Neural progenitor cell (in vitro differentiated cells): ENCODE results near the gene RBBP4.

Source experiments
- EZH2 ChIP-seq: fragments of 200-600 bp; sonication (generic); IDR thresholded peaks from 2 replicates; pipeline ENCODE4 v1.6.1; 2017; ENCODE audit warnings: antibody characterized with exemption, mild to moderate bottlenecking, moderate library complexity
- EZH2phosphoT487 ChIP-seq: fragments of 200-600 bp; sonication (generic); IDR thresholded peaks from 2 replicates; pipeline ENCODE4 v1.6.1; 2017; ENCODE audit warnings: antibody characterized with exemption
- TF ChIP-seq, protein P1 (sequence below): fragments of 200-600 bp; sonication (generic); IDR thresholded peaks from 2 replicates; pipeline ENCODE4 v1.5.1; 2017; ENCODE audit warnings: antibody characterized with exemption, mild to moderate bottlenecking

DNA sequence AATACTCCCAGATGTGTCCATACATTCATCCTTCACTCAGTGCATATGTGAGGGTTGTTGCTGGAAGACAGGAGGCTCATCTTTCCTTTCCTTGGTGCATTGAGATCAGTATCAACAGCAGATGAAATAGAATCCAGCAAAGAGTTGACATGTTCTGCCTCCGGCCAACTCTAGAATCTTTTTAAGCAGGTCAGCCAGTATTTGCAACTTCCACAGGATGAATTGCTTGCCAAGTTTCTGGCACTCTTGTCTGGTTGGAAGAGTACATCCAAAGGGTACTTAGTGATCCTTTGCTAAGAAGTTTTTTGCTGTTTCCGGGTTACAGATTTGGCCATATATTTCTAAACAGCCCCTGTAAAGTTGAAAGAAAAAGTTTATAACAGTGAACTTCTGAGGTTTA, 30.5 kb downstream of the RBBP4 start:
- TF ChIP-seq, protein P1, sequence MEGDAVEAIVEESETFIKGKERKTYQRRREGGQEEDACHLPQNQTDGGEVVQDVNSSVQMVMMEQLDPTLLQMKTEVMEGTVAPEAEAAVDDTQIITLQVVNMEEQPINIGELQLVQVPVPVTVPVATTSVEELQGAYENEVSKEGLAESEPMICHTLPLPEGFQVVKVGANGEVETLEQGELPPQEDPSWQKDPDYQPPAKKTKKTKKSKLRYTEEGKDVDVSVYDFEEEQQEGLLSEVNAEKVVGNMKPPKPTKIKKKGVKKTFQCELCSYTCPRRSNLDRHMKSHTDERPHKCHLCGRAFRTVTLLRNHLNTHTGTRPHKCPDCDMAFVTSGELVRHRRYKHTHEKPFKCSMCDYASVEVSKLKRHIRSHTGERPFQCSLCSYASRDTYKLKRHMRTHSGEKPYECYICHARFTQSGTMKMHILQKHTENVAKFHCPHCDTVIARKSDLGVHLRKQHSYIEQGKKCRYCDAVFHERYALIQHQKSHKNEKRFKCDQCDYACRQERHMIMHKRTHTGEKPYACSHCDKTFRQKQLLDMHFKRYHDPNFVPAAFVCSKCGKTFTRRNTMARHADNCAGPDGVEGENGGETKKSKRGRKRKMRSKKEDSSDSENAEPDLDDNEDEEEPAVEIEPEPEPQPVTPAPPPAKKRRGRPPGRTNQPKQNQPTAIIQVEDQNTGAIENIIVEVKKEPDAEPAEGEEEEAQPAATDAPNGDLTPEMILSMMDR = no peak
- TF ChIP-seq EZH2 (no peak), EZH2phosphoT487 (no peak)
